HG02884 (cell line): ENCODE measurements around the gene KRTAP5-6.
"Not testable (repeated sequence)": the region's sequence is repeated elsewhere in the genome, so short reads cannot be mapped to it uniquely, and the experiment has no call there.

Experiments used
- ATAC-seq: cut with Tn5 transposase; IDR thresholded peaks from one replicate; pipeline ENCODE4 v1.9.1; 2021; ENCODE audit warnings: mild to moderate bottlenecking, moderate library complexity; ENCODE audit not compliant: unreplicated experiment

The KRTAP5-6 gene

DNA sequence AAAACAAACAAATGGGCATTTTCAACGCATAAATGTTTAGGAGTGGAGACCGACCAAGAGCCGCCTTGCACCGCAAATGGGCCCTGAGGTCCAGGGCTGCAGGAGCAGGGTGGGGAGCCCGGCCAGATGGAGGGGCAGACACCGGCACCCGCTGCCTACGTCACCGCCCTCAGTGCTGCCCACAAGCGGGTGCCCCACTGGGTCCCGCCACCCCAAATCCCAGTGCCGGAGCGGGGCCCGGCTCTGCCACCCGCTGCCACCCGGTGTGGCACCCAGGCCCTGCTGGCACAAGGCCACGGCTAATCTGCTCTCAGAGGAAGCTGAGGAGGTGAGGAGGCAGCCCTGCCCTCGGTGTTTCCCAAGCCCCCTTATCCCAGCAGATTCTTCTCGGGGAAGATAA is 13.8 kb upstream of the KRTAP5-6 start:
- not testable (repeated sequence) for ATAC-seq

DNA sequence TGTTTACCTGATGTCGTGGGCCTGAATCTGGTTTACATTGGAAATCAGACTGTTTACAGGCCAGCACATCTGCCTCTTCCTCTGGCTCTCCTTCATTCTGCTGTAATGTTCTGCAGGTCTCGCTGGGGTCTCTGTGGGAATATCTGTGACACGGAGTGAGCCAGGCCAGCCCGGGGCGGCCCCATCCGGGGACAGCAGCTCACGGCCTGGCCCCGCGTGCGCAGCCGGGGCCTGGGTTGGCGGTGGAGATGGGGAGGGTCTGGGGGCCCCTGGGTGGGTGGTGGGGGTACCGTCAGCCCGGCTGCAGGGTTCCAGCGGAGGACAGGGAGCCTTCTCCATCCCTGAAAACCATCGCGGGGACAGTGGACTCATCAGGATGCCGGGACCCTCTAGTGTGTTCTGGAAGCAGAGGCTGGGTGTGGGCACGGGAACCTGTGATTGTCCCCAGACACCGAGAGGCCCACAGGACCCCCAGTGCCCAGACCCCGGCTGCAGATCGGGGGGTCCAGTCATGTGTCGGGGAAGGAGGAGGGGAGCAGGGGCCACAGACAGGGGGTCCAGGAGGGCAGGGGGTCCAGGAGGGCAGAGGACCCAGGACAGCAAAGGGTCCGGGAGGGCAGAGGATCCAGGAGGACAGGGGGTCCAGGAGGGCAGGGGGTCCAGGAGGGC is 13.0 kb upstream of the KRTAP5-6 start:
- not testable (repeated sequence) for ATAC-seq

DNA sequence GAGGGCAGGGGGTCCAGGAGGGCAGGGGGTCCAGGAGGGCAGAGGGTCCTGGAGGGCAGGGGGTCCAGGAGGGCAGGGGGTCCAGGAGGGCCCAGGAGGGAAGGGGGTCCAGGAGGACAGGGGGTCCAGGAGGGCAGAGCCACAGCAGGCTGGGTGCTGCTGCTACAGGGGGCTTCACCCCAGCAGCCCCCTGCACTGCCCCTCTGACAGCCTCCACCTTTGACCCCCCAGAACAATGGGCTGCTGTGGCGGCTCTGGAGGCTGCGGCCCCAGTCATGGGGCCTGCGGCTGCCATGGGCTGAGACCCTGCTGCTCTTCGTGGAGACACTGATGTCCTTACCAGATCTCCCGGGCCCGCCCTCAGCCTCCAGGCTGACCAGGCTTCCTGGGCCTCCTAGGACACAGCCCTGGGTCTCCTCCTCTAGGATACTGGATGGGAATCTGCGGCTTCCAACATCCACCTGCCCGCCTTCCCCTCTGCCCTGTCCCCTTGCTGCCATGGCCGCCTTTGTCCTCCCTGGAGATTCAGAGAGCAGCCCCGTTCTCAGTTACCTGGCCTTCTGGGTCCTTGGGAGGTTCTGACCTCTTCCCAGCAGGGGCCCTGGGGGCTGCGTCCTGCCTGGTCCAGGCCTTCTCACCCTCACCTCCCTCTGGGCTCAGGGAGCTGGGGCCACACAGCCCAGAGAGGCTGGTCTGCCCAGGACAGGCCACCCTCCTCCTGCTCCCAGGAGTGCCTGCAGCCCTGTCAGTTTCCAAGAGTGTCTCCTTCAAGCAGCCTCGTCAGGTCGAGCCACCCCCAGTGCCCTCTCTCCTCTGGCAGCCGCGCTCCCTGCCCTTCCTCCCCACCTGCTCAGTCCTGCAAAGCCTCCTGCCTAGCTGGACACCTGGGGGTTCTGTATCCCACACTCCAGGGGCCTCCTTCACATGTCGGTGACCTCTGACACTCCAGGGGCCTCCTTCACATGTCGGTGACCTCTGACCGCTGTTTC is 11.8 kb upstream of the KRTAP5-6 start:
- not testable (repeated sequence) for ATAC-seq

DNA sequence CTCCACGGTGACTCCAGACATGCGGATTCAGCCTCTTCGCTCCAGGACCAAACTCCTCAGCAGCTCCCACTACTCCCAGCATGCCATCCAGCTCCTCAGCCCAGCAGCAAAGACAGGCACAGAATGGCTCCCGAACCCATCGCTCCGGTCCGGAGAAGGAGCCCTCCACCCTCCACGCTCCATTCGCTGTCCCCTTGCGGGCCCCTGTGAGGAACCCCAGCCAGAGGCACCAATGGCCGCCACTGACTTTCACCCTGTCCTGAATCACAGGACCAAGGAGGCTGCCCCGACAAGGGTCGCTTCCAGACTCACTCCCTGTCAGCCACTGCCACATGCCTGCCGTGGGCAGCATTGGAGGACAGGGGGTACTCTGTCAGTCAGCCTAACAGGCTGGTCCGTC is 10.8 kb upstream of the KRTAP5-6 start:
- not testable (repeated sequence) for ATAC-seq

DNA sequence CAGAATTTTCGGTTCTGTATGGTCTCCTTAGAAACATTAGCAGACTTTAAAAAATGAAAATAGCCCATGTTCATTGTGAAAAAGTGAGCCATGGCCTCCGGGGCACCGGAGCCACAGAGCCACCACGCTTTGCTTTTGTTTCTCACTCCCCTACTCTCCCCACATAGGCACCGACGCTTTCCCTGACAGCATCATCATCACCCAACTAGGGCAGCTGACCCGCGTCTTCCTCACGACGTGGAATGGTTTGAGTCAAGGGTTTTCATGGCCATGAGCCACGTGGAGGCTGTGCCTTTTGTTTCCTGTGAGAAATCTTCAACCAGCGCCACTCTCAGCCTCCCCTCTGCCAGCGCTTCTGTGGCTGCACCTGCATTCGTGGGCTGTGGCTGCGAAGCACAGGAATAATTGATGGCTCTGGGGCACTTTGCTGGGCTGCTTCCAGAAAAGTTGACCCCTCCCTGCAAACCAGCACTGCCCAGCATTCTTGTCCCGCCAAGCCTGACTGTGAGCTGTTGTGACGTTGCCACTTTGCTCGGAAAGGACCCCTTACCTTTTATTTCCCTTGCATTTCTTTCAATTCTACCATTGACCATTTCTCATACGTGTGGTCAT is 8.6 kb upstream of the KRTAP5-6 start:
- not testable (repeated sequence) for ATAC-seq

DNA sequence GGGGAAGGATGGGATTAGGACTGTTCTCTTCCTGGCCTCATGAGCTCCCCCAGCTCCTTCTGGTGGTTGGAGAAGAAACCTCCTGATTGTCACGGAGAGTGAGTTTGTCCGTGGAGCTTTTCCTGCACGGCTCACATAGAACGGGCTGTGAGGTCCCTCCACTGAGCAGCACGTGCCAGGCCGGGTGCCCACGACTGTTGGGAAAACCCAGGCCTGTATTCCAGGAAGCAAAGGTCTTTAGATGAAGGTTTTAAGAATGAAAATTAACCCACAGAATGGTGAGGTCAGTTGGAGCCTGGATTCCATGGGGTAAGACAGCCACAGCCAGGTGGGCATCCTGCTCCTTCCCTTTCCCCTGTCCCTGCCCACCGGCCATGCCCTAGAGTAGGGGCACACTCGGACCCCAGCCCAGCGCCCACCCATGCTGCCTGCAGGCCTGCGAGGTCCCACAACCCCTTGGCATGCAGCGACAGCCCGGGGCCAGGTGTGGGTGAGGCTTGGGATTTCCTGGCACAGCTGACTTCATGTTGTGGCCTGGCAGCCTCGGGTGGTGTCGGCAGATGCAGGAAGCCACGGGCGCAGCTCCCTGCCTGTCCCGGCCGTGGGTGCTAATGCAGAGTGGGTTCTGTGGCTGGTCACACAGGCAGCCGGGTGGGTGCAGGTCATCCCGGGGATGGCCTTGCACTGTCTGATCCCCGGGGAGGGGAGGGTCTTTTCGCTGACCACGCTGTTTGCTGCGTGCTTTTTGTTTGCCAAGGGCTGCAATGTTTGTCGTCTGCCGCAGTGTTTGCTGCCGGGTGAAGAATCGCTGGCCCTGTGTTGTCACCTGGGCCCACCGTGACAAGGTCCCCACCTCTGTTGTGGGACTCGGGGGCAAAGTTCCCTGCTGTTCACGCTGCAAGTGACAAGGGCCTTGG is 7.5 kb upstream of the KRTAP5-6 start:
- ATAC-seq = not testable (repeated sequence)

DNA sequence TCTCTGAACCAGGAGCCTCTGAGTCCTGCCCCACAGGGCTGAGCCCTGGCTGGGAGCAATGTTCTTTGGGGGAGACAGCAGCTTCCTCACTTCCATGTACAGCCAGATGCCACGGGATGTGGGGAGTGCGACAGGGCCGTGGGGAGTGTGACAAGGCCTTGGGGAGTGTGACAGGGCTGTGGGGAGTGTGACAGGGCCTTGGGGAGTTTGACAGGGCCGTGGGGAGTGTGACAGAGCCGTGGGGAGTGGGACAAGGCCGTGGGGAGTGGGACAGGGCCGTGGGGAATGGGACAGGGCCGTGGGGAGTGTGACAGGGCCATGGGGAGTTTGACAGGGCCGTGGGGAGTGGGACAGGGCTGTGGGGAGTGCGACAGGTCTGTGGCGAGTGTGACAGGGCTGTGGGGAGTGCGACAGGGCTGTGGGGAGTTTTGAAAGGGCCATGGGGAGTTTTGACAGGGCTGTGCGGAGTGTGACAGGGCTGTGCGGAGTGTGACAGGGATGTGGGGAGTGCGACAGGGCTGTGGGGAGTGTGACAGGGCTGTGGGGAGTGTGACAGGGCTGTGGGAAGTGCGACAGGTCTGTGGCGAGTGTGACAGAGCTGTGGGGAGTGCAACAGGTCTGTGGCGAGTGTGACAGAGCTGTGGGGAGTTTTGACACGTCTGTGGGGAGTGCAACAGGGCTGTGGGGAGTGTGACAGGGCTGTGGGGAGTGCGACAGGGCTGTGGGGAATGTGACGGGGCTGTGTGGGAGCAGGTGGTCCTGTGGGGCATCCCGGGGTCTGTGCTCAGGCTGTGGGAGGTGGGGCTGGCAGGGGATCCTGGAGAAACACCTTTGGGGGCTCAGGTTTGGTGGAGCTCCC is 6.6 kb upstream of the KRTAP5-6 start:
- ATAC-seq = no peak

DNA sequence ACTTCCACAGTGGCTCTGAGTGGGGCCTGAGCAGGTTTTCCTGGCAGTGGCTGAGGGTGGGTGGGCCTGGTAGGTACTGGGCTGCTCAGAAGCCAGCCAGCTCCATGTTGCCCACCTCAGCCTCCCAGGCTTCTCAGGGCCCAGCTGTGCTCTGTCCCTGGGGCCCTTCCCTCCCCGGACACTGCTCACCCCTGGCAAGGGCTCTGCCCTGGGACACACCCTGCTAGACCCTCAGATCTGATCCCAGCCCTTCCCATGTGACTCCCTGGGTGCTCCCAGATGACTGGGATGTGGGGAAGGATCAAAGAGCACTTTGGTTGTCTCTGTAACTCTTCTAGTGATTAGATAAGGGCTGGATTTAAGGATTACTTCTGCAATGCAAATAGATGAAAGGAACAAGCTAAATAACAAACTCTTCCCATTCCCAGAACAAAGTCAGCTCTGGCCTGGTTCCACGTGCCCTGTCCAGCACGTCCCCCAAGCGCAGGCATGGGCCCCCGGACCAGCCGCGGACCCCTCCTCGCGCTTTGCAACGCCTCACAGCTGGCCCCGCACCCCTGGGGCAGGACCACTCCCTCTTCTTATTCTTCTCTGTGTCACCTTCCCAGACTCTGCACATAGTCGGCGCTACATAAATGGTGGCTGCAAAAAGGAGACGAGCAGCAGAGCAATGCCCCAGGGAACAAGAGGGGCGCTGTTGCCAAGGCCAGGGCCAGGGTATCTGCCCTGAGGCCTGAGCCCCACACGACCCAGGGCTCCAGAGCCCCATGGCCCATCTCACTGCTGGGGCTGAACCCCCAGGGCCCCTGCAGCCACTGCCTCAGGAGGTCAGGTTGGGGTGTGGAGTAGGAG is 5.7 kb upstream of the KRTAP5-6 start:
- no peak for ATAC-seq

DNA sequence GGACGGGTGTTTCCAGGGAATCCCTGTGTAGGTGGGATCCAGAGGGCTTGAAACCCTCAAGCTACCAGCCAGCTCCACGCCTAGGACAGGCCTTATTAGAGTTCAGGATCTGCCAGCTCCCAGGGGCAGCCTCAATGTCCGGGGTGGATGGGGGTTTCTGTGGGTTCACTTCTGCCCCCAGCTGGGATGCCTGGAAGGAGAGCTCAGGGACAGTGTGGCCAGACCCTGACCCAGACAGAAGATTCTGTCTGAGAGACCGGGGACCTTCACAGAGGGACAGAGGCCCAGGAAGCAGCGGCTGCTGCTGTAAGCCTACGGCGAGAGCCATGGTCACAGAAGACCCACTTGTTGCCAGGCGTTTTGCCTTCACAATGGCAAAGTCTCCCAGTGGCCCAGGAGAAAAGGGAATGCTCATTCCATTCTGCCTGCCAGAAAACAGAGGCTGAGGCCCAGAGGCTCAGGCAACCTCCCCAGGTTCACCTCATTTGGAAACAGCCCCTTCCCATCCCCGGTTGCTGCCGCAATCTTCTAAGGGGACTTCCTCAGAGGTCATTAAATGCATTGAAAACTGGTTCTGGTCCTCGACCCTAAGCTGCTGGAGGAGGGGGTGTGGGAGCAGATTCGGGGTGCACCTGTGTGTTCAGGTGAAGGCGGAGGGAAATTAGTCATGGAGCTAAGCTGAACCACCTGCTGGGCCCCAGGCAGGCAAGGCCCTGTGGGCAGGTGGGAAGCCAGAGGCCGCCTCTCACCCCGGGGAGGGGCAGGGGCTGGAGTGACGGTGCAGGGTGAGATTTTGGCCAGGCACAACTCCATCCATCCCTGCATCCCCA is 4.9 kb upstream of the KRTAP5-6 start:
- no peak for ATAC-seq

DNA sequence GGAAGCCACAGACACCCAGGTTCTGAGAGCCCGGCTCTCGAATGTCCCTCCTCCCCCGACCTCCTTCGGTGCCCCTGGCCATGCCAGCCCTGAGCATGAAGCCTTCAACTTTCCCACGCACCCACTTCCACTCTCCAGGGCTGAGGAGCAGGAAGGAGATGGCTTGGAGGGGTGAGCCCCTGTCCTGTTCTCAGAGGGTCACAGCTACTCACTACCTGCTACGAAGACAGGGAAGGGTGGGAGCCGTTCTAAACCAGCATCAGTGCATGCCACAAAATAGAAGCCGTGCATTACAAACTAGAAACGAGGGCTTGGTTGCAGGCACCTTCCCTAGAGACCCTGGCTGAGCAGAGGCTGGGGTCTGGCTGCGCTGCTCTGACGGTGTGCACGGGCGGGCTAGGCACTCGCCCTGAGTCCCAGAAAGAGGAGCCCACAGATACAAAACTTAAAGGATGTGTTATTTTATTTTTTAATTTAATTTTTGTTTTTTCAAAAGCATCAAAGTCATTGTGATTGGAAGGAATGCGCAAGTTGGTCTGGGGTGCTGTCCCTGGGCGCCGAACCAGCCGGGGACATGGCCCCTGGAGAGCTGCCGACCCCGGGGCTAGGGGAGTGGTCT is 4.2 kb upstream of the KRTAP5-6 start:
- ATAC-seq = no peak

DNA sequence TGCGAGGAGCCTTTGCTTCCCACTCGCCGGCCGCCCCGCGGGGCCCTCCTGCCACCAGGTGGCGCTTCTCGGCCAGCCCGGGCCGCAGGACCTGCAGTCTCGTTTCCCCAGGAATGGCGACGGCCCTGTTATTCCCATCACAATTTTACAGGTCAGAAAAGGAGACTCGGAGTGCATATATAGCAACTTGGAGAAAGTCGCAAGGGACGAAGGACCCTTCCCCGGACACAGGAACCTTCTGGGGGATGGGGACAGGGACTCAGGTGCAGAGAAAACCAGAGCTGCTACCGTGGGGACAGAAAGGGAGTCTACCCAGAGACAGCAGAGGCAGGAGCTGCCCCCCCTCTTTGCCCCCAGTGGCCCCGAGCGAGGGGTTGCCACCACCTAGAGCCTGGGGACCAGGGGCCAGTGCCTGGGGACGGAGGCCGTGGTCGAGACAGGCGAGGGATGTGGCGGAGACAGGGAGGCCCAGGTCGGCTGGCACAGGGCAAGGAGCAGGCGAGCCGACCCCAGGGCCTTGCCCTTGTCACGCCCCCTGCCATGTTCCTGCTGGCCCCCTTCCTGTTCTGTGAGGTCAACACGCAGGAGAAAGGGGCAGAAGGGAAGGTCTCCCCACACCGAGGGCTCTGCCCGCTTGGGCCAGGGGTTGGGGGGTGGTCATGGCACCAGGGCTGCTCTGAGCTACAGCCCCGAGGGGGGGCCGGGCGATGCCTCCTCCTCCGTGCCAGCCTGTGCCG is 3.5 kb upstream of the KRTAP5-6 start:
- no peak for ATAC-seq

DNA sequence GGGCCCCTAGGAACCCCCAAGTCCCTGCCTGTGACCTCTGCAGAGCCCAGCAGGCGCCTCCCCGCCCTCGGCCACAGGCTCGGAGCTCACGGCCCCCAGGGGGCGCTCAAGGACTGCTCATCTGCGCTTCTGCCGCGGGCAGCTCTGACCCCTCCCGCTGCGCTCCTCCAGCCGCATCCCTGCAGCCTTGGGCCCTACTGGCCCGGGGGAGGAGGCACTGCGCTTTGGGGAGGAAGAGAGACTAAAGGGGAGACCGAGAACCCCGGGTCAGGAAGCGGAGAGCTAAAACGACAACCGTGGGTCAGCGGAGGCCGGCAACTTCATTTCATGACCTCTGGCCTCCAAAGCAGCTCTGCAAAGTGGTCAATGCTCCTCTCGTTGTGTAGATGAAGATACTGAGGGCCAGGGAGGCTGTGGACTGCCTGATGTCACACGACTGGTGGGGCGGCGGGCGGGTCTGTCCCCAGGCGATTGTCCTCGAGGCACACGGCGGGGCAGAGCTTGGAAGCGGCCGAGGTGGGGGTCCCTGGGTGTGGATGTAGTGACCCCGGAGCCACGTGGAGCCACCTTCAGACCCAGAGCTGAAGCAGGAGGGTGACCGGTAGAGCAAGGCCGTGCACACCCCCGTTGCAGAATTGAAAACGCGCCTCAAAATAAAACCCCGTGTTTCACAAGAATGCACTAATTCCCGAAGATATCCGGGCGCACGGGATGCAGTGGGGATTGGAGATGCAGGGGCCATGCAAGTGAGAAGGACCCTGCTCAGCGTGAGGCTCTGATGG is 2.7 kb upstream of the KRTAP5-6 start:
- ATAC-seq = no peak

DNA sequence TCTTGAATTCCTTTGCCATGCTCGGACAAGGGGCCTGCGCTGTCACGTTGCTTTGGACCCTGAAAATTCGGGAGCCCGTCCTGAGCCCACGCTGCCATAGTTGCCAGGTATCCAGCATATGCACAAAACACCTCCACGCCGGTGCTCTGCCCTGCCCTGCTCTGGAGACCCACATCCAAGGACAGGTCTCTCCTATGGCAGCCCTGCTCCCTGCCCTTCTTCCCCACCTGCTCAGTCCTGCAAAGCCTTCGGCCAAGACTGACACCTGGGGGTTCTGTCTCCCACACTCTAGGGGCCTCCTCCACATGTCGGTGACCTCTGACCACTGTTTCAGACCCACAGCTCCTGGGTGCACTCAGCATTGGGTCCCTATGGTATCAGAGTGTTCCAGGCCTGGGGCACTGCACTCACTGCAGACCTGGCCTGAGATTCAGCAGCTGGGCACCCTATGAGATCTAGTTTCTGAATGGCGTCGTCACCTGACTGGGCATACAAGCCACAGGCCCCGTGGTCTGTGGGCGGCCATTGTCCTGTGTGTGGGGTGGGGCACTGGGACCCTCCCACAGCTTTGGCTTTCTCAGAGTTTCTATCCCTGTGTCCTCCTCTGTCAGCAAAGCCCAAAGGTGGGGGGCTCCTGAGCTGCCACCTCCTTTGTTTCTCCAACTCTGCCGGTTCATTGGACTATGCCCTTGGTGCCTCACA is 2.0 kb upstream of the KRTAP5-6 start:
- no peak for ATAC-seq

DNA sequence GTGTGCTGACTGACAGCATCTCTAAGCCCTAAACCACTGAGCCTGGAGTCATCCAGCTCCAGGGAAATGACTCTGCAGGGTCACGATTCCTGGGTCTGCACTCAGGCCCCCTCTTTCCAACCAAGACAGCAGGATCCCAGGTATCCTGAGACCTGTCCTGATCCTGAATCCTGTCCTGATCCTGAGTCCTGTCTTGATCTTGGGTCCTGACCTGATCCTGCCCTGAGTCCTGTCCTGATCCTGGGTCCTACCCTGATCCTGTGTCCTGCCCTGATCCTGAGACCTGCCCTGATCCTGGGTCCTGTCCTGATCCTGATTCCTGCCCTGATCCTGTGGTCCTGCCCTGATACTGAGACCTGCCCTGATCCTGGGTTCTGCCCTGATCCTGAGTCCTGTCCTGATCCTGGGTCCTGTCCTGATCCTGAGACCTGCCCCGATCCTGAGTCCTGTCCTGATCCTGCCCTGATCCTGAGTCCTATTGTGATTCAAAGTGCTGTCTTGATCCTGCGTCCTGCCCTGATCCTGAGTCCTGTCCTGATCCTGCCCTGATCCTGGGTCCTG is 1.4 kb upstream of the KRTAP5-6 start:
- ATAC-seq = no peak

DNA sequence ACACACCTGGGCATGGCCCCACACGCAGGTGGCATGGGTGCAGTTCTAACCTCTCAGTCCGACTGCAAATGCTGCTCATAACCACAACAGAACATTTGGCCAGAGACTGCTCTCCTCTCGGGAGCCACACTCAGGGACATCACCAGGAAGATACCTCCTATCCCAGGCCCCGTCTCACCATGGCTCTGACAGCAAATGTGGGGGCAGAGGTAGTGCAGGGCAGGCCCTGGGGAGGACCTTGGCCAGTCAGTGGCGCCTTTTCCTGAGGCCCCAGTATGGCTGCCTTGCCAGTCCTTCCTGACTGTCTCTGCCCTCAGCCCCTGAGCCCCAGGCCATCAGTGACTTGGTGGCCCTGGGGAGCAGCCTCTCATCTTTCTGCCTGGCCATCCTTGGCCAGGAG is 2.8 kb downstream of the KRTAP5-6 start:
- no peak for ATAC-seq
